M059J (cell line): ENCODE results near the gene AIP. TPM values are rescaled to one million over a fixed set of nuclear protein-coding genes. Genes with fewer than 3 reads are reported as not detected.
"Not testable (repeated sequence)": the region's sequence is repeated elsewhere in the genome, so short reads cannot be mapped to it uniquely, and the experiment has no call there.

Experiments used
- DNase-seq: peaks from one replicate; pipeline ENCODE4 v3.0.0-alpha.2; 2012; ENCODE audit warnings: low read depth
- total RNA-seq: library from RNA; depleted of rRNA; stranded (reverse); fragments of >200 nt; shearing (Covaris generic); gene quantifications from 2 replicates; pipeline ENCODE4 v1.2.3, GENCODE V29; 2014

Gene AIP
- total RNA-seq, 1 experiment from 2014 or later = 81.6 TPM

DNA sequence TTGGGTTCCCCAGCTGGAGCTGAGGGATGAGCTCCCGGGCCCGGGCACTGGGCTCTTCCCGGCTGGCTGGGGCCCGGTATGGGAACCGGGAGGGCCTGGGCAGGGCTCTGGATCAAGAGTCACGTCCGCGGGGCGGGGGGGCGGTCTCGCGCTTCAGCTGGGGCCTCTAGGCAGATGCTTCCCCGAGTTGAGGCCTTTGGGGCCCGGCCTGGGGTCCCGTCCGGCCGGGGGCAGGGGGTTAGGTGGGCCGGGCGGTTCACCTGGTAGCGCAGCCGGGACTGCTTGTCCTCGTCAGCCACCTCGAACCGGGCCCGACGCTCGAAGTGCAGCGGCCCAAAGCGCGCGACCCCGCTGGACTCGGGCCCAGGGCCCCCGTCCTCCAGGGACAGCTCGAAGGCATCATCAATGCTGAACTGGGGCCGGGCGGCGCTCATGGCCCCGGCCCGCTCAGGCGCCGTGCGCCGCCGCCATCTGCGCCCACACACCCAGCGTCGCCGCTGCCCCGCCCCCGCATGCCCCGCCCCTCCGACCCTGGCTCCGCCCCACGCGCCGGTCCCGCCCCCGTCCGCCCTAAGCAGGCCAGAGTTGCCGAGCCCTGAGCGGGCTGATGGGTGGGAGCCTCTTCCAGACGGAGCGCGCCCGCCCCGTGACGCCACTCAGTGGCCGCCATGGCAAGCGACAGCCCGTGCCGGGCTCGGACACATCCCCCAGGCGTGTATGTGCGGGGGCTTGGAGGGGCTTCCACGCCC is 13.9 kb upstream of the AIP start, which contains the start of gene TMEM134:
TMEM134 (minus strand) TSS at position 493 of the 749 bp plus-strand sequence; CDS start at position 434, 59 bp downstream.
- DNase-seq = peak; percentile 85

DNA sequence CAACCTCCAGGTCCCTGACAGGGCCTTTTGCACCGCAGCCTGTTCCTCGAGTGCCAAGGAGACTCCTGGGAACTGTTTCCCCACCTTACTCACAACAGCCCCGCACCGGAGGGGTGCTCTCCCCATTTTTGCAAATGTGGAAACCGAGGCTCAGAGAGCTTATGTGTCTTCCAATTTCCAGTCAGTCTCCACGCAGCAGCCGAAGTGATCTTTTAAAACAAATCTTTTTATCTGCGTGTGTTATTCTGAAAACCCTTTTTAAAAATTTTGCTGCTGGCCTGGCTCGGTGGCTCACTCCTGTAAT is 13.4 kb upstream of the AIP start:
- no peak for DNase-seq

DNA sequence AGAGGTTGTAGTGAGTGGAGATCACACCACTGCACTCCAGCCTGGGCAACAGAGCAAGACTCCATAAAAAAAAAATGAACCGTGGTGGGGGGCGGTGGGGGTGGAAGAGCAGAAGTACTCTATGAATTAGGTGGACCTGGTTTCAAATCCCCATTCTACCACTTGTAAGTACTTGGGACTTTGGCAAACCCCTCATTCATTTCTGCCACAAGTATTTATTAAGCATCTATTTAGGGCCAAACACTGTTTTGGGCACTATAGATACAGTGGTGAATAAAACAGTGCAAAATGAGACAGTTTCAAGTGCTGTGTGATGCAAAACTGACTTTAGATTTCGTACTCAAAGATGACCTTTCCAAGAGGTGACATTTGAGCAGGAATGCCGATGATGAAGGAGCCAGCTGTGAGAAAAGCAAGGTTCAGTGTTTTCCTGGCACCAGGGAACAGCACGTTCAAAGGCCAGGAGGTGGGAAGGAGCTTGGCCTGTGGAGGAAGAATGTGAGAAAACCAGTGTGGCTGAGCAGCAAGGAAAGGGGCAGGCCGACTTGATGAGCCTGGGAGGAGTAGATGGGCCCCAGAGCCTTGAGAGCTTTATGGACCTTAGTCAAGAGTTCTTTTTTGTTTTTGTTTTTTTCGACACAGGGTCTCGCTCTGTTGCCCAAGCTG is 12.4 kb upstream of the AIP start:
- DNase-seq = no peak

DNA sequence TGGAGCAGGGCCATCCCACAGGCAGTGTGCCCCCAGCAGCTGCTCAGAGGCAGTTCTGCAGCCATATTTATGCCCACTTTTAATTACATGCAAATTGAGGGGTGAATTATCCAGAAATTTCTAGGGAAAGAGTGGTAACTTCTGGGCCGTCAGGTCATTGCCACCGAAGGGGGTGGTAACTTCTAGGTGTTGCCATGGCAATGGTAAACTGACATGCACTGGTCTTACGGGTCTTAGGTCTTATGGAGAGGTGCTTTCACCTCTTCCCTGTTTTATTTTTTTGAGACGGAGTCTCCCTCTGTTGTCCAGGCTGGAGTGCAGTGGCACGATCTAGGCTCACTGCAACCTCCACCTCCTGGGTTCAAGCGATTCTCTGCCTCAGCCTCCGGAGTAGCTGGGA is 9.9 kb upstream of the AIP start:
- no peak for DNase-seq

DNA sequence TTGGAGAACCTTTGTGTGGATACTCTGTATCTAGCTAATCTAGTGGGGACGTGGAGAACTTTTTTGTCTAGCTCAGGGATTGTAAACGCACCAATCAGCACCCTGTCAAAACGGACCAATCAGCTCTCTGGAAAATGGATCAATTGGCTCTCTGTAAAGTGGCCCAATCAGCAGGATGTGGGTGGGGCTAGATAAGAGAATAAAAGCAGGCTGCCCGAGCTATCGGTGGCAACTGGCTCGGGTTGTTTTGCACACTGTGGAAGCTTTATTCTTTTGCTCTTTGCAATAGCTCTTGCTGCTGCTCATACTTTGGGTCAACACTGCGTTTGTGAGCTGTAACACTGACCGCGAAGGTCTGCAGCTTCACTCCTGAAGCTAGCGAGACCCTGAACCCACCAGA is 6.1 kb upstream of the AIP start:
- not testable (repeated sequence) for DNase-seq

DNA sequence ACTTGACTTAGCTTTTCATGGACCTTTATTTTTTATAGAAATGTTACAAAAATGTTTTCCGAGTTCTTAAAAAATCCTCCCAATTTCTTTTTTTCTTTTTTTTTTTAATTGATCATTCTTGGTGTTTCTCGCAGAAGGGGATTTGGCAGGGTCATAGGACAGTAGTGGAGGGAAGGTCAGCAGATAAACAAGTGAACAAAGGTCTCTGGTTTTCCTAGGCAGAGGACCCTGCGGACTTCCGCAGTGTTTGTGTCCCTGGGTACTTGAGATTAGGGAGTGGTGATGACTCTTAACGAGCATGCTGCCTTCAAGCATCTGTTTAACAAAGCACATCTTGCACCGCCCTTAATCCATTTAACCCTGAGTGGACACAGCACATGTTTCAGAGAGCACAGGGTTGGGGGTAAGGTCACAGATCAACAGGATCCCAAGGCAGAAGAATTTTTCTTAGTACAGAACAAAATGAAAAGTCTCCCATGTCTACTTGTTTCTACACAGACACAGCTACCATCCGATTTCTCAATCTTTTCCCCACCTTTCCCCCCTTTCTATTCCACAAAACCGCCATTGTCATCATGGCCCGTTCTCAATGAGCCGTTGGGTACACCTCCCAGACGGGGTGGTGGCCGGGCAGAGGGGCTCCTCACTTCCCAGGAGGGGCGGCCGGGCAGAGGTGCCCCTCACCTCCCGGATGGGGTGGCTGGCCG is 5.3 kb upstream of the AIP start:
- not testable (repeated sequence) for DNase-seq

DNA sequence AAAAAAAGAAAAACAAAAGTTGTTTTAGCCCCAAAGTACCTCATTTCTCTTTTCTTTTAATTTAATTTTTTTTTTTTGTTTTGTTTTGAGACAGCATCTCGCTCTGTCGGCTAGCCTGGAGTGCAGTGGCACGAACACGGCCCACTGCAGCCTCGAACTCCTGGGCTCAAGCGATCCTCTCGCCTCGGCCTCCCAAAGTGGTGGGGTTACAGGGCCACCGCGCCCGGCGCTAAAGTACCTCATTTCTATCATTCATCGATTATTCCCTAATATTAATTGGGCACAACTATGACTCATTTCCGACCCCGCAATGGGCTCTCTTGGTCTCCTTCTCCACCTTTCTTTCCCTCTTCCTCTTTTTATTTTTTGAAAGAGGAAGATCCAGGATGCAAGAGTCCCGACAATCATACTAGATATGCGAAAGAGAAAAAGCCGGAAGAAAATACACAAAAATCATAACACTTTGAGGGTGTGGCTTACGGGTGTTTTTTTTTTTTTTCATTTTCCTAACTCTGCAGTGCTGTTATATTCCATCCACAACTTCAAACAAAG is 475 bp upstream of the AIP start:
- no peak for DNase-seq

DNA sequence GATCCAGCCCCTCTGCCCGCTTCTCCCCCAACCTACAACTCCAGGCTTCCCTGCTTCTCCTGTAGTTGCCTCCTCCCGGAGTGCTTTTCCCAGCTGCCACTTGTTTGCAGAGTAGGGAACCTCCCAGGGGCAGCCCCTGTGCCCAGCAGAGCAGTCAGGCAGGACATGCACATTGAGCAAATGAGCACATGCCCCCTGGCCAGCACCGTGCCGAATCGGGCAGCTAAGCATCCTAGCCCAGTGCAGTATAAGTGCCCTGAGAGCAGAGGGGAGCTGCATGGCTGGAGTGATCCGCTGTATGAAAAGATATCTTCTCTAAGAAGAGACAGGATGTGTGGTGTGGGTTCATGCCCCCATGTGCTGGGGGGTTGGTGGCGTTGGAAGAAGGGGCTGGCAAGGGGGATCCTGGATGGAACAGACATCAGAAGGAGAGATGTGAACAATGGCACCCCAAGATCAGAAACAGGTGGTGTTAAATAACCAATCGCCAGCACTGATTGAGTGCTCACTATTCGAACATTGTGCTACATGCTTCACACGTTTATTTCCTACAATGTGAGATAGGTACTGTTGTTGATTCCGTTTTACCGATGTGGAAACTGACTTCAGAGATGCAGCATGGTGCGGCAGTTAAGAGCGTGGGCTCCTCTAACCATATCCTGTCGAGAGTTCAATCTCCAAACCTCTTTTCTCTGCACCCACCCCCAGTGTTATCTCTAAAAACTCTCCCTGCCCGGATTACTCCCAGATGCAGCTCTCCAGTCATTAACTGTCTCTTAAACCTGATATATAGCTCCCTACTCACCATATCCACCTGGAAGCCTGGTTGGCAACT is 1.2 kb downstream of the AIP start:
- no peak for DNase-seq

DNA sequence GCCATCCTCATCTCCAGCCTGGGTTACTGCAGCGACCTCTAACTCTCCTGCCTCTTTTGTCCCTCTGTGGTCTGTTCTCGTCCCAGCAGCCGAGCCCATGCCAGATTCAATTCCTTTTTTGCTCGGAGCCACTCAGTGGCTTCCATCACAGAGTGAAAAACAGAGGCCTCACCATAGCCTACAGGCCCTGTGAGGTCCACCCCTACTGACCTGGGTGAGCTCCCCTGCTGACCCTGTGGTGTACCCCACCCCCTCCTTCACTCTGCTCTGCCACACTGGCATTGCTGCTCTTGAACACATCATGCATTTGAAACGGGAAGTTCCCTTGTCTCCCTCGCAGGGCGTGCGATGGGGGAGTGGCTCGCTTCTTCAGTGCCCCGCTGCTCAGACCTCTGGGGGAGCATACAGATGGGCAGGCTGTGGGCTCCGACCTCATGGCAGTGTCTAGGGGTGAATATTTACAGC is 2.1 kb downstream of the AIP start:
- no peak for DNase-seq

DNA sequence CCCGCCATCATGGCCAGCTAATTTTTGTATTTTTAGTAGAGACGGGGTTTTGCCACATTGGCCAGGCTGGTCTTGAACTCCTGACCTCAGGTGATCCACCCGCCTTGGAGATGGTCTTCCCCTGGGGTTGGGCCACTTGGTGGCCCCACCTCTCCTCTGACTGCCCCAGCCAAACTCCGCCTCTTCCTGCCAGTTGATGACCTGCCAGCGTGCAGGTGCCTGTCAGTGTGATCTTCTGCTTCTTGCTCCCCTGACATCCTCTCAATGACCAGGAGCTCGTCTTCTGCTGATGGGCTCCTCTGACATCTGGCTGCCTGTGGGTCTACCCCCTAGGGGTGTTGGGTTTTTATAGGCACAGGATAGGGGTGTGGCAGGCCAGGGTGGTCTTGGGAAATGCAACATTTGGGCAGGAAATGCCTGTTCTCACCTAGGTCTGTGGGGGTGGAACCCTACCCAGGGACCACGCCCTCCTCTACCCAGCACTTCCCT is 3.1 kb downstream of the AIP start:
- not testable (repeated sequence) for DNase-seq

DNA sequence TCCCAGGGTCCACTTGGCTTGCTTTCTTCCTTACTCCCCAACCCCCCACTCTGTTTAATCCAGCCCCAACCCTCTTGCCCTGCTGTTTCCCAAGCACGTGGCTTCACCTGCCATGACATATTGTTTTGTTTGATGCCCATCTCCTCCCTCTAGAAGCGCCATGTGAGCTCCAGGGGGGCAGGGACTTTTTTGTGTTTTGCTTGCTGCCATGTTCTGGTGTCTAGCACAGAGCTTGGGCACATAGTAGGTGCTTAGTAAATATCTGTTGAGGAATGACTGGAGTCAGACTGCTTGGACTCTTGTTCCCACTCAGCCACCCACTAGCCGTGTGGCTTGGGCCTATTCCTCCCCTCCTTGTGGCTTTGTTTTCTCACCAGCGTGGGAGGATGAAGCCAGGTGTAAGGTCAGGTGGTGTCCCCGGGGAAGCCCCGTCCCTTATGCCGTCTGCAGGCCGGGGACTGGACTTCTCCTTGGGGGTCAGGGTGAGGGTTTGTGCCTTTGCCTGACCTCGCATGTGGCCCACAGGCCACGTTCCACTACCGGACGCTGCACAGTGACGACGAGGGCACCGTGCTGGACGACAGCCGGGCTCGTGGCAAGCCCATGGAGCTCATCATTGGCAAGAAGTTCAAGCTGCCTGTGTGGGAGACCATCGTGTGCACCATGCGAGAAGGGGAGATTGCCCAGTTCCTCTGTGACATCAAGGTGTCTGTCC is 3.8 kb downstream of the AIP start:
- DNase-seq = no peak

DNA sequence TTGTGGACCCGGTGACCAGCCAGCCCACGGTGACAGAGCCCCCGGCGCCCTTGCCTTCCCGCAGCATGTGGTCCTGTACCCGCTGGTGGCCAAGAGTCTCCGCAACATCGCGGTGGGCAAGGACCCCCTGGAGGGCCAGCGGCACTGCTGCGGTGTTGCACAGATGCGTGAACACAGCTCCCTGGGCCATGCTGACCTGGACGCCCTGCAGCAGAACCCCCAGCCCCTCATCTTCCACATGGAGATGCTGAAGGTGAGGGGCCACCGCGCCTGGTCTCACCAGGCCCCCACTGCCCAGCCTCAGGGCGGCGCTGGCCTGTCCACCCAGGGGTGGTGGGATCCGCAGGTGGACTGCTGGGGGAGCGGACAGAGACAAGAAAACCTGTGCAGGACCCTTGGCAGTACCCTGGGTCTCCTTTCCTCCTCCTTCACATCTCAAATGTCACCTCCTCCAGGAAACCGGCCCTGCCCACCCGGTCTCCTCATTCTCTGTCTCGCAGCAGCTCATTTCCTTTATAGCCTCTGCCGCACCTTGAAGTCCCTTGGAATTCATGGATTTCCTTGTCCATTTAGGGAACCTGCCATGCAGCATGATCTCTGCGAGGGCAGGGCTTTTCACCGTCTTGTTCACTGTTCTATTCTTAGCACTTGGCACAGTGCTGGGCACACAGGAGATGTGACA is 6.5 kb downstream of the AIP start:
- DNase-seq = no peak

DNA sequence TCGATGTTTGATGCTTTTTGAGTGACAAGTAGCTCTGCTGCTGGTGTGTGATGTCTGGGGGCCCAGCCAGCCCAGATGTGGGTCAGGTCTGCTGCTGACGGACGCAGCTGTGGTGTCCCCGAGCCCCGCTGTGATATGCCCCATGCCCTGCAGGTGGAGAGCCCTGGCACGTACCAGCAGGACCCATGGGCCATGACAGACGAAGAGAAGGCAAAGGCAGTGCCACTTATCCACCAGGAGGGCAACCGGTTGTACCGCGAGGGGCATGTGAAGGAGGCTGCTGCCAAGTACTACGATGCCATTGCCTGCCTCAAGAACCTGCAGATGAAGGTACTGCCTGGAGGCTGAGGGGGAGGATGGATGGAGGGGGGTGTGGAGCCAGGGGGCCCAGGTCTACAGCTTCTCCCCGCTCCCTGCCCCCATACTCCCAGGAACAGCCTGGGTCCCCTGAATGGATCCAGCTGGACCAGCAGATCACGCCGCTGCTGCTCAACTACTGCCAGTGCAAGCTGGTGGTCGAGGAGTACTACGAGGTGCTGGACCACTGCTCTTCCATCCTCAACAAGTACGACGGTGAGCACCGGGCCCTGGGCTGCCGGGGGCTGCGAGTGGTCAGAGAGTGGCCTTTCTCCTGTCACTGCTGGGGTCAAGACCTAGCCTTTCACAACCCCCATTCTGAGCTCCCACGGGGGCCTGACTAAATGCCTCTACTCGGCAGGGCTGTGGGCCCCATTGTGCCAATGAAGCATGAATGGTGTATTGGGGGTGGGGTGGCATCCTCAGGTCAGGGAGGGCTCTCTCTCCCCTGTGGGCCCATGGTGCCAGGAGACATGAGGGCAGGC is 7.3 kb downstream of the AIP start:
- no peak for DNase-seq

DNA sequence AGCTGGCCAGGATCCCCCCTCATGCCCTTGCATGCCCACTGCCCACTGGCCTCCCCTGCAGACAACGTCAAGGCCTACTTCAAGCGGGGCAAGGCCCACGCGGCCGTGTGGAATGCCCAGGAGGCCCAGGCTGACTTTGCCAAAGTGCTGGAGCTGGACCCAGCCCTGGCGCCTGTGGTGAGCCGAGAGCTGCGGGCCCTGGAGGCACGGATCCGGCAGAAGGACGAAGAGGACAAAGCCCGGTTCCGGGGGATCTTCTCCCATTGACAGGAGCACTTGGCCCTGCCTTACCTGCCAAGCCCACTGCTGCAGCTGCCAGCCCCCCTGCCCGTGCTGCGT is 7.9 kb downstream of the AIP start:
- peak; percentile 26 for DNase-seq

DNA sequence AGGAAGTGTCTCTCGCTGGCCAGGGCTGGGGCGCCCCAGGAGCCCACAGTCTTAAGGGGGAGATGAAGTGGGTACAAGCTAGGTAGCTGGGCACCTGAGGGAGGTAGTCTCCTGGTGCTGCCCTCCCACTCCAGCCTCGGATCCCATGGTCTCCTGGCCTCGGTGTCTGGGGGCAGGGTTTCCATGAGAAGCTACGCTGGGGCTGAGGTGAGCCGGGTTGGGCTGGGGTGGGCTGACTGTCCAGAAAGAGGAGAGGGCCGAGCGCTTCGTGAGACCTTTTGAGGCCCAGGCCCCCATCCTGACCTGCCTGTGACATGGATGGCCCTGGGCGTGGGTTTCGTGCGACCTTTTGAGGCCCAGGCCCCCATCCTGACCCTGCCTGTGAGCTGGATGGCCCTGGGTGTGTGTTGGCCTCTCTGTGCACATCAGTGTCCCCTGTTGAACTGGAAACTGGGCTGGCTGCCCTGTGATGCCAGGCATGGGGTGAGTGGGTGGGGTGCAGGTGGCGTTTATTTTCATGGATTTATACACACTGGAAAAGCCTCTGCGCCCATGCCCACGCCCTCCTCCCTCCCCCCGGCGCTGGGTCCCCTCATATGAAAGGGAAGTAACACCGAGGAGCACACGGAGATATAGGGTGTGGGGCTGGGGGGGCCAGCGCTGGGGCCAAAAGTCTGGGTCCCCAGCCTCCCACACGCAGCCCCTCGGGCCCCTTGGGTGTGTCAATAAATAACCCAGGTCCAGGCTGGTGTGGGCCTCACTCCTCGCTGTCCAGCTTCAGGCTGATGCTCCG is 8.6 kb downstream of the AIP start:
- no peak for DNase-seq

DNA sequence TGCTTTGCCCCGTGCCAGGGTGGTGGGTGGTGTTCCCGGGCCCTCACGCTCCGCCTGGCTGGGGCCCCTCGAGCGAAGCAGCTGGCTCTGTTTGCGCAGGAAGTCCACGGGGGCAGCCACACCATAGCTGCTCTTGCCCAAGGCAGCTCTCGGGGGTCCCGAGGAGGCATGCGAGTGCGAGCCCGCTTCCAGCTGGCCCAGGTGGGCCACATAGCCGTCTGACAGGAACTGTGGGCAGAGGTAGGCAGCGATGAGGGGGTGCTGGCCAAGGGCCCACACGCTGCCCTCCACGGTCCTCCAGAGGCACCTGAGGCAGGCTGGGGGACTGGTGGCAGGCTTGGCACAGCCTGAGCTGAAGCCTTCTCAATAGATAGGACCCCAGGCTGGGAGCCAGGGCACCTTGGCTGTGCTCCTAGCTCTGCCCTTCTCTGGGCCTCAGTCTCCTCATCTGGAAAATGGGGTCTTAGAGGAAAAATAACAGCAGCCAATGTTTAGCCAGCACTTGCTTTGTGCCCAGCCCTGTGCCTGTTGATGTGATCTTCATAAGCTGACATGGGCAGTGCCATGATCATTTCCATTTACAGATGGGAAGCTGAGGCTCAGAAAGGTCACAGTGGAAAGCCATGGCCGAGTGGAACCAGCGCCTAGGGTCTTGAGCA is 9.4 kb downstream of the AIP start:
- no peak for DNase-seq

DNA sequence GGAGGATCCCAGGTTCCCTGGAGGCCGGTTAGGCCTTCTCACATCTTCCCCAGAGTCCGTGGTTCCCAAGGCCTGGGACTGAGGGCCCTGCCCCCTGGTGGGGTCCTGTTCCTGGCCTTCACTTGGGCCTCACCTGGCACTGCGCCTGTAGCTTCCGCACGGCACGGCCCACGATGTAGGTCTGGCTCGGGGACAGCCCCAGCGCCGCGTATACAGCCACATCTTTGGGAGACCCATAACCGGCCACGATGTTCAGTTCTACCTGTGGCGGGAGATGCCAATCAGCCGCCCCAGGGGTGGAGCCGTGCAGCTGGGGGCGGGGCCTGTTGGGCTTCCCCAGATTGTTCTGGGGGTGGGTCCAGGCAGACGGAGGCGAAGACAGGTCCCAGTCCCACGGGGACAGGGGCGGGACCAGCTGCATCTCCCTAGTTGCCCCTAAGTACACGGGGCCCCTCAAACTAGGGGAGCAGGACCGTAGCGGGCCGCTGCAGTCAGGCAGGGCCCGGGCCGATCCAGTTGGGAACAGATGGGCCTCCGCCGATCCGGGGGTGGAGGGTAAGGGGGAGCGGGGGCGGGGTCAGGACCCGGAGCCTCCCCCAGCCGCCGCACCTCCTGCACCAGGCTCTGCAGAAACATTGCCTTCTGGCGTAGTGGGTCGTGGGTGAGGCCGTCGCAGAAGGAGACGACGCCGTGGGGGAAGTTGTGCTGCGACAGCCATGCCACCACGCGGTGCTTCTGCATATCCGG is 10.1 kb downstream of the AIP start:
- no peak for DNase-seq
